Cortex of kidney (tissue), 1 donor: ENCODE measurements around the gene DNASE1L2.

Experiments
- DNase-seq: peaks from one replicate; lab custom pipeline; 2025; lab: John Stamatoyannopoulos, UW

DNASE1L2 gene

DNA sequence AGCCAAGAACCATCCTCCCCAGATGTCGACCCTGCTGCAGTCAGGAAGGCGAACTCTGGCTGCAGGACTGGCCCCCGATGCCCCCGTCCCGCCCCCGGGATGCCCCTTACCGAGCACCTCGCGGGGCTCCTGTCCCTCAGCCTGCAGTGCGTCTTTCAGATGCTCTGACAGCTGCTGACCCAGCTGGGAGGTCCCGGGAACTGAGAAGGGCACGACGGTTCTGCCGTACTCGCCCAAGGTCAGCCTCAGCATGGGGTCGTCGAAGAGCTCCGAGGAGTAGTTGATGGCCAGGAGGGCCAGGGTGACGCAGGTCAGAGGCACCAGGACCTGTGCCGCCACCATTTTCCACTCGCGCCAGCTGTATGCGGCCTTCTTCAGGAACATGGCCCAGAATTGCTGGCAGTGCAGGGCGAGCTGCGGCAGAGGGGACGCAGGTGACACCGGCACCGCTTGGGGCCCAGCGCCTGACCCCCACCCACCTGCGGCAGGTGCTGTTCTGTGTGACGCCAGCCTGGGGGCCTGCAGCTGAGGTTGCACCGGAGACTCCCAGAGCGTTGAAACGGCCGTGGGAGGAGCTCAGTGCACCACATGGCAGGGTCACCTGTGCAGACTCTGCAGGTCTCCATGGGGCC is 51.8 kb downstream of the DNASE1L2 start:
- DNase-seq = no peak
